GM12878 (cell line): ENCODE data around the gene RCOR2. TPM values are rescaled to one million over a fixed set of nuclear protein-coding genes. Genes with fewer than 3 reads are reported as not detected.
A peak's percentile ranks its signal among the peaks of the same experiment; 100 is the strongest.

ENCODE experiments used
- ATAC-seq: fragments of 200-7000 bp; cut with Tn5 transposase; 3 replicates; pipeline ENCODE4 v1.9.1; 2020; ENCODE audit warnings: mild to moderate bottlenecking, moderate library complexity
- BruUV-seq: library from RNA; stranded (reverse); fragments of 400-500 nt; replicated peaks from 2 replicates; lab custom pipeline; 2021; lab: Mats Ljungman, UMichigan
- CTCF ChIA-PET: fragments of 300-600 bp; sonication (Branson Sonifier 250); formaldehyde crosslinking; extraction: SDS; loops from one replicate; lab custom pipeline; 2021; ENCODE audit warnings: inconsistent platforms; lab: Yijun Ruan, JAX
- POLR2A ChIA-PET: fragments of 350-600 bp; formaldehyde crosslinking; extraction: SDS; loops from one replicate; lab custom pipeline; 2021; ENCODE audit warnings: inconsistent platforms; lab: Charles Lee
- RAD21 ChIA-PET: fragments of 300-600 bp; sonication (Branson Sonifier 250); formaldehyde crosslinking; loops from one replicate; lab custom pipeline; 2023; ENCODE audit warnings: antibody characterized with exemption; ENCODE audit not compliant: unreplicated experiment; lab: Charles Lee
- SMC1A ChIA-PET: fragments of 300-600 bp; sonication (Branson Sonifier 250); formaldehyde crosslinking; loops from one replicate; lab custom pipeline; 2023; ENCODE audit not compliant: unreplicated experiment, uncharacterized antibody; lab: Charles Lee
- DNase-seq: peaks from one replicate; pipeline ENCODE4 v3.0.0-alpha.2; 2011; ENCODE audit warnings: low read depth, low spot score
- FAIRE-seq: peaks from 3 replicates; lab custom pipeline; 2011; peaks lifted over from hg19 to GRCh38; lab: Jason Lieb, UNC
- H2AFZ ChIP-seq: 2 replicates; pipeline ENCODE4 v1.6.0; 2011; ENCODE audit warnings: low read depth, low read length, control low read depth; ENCODE audit not compliant: control insufficient read depth
- H3K27ac ChIP-seq: 2 replicates; pipeline ENCODE4 v1.5.1; 2011; ENCODE audit warnings: control low read depth; ENCODE audit not compliant: control insufficient read depth, insufficient read depth
- H3K27me3 ChIP-seq, 2 experiments: replicated peaks in 1 of 2; 2 replicates each; pipeline versions ENCODE4 v1.6.0 to v1.6.1; 2011; ENCODE audit warnings: low read length in 1 of 2; ENCODE audit not compliant: control insufficient read depth in 2 of 2, insufficient read depth in 2 of 2
- H3K36me3 ChIP-seq, 2 experiments: 2 replicates each; pipeline ENCODE4 v1.5.1; 2011; ENCODE audit warnings: low read length in 1 of 2; ENCODE audit not compliant: control insufficient read depth in 2 of 2, insufficient read depth in 2 of 2
- H3K4me1 ChIP-seq: 2 replicates; pipeline ENCODE4 v1.6.1; 2011; ENCODE audit warnings: mild to moderate bottlenecking, low read length, moderate library complexity, mixed read lengths; ENCODE audit not compliant: control insufficient read depth, insufficient read depth
- H3K4me2 ChIP-seq: 2 replicates; pipeline ENCODE4 v1.6.0; 2011; ENCODE audit warnings: control low read depth; ENCODE audit not compliant: control insufficient read depth, insufficient read depth
- H3K4me3 ChIP-seq: fragments of 200-600 bp; sonication (generic); 2 replicates; pipeline ENCODE4 v1.5.1; 2016
- H3K79me2 ChIP-seq: 2 replicates; pipeline ENCODE4 v1.6.0; 2011; ENCODE audit warnings: low read length; ENCODE audit not compliant: control insufficient read depth, insufficient read depth
- H3K9ac ChIP-seq: 2 replicates; pipeline ENCODE4 v1.8.0; 2011; ENCODE audit warnings: low read length, control low read depth, mixed read lengths; ENCODE audit not compliant: control insufficient read depth, insufficient read depth
- H3K9me3 ChIP-seq: replicated peaks from 3 replicates; pipeline ENCODE4 v1.5.1; 2011; ENCODE audit warnings: mild to moderate bottlenecking, low read length; ENCODE audit not compliant: control insufficient read depth, insufficient read depth
- H4K20me1 ChIP-seq: 2 replicates; pipeline ENCODE4 v1.6.0; 2011; ENCODE audit not compliant: control insufficient read depth, insufficient read depth
- CREM ChIP-seq: IDR thresholded peaks from 2 replicates; pipeline ENCODE4 v1.6.1; 2014; ENCODE audit warnings: antibody characterized with exemption, low read depth
- E2F4 ChIP-seq: IDR thresholded peaks from 2 replicates; pipeline ENCODE4 v1.6.1; 2012; ENCODE audit warnings: low read depth, low read length, improper control_type of control experiment
- HDAC6 ChIP-seq: fragments of 200-600 bp; sonication (generic); IDR thresholded peaks from one replicate; pipeline ENCODE4 v1.8.0; 2017; ENCODE audit warnings: antibody characterized with exemption; ENCODE audit not compliant: unreplicated experiment
- IKZF2 ChIP-seq, 2 experiments: fragments of 450-650 bp; IDR thresholded peaks; 2 replicates each; pipeline ENCODE4 v1.6.1; 2017; ENCODE audit warnings: mild to moderate bottlenecking in 2 of 2, moderate library complexity in 2 of 2
- IRF5 ChIP-seq: fragments of 450-650 bp; IDR thresholded peaks from 2 replicates; pipeline ENCODE4 v1.6.1; 2017; ENCODE audit warnings: borderline replicate concordance
- JUND ChIP-seq: IDR thresholded peaks from 2 replicates; pipeline ENCODE4 v1.6.1; 2012; ENCODE audit warnings: low read depth, mild to moderate bottlenecking, low read length, improper control_type of control experiment, moderate library complexity
- LARP7 ChIP-seq: fragments of 450-650 bp; IDR thresholded peaks from 2 replicates; pipeline ENCODE4 v1.6.1; 2017; ENCODE audit warnings: mild to moderate bottlenecking
- MEF2A ChIP-seq: IDR thresholded peaks from 2 replicates; pipeline ENCODE4 v1.6.1; 2011; ENCODE audit warnings: low read depth, mild to moderate bottlenecking, low read length, moderate library complexity; ENCODE audit not compliant: insufficient read depth
- MTA2 ChIP-seq: fragments of 450-650 bp; IDR thresholded peaks from 2 replicates; pipeline ENCODE4 v1.6.1; 2016; ENCODE audit warnings: low read depth, mild to moderate bottlenecking, moderate library complexity
- NFYA ChIP-seq: IDR thresholded peaks from 2 replicates; pipeline ENCODE4 v1.6.1; 2011; ENCODE audit warnings: low read depth, mild to moderate bottlenecking, low read length, improper control_type of control experiment, borderline replicate concordance
- NR2F1 ChIP-seq: fragments of 450-650 bp; conservative IDR thresholded peaks from 2 replicates; pipeline ENCODE4 v1.6.1; 2017; ENCODE audit warnings: mild to moderate bottlenecking
- SIN3A ChIP-seq: IDR thresholded peaks from 2 replicates; pipeline ENCODE4 v1.6.1; 2012; ENCODE audit warnings: low read depth, low read length, improper control_type of control experiment
- SPI1 ChIP-seq: IDR thresholded peaks from 2 replicates; pipeline ENCODE4 v1.6.1; 2011; ENCODE audit warnings: low read depth, mild to moderate bottlenecking, low read length, moderate library complexity, borderline replicate concordance; ENCODE audit not compliant: insufficient read depth
- ZBTB11 ChIP-seq: fragments of 450-650 bp; formaldehyde crosslinking; IDR thresholded peaks from 2 replicates; pipeline ENCODE4 v1.5.0; 2022; ENCODE audit warnings: mild to moderate bottlenecking, missing genetic modification characterization
- ZNF24 ChIP-seq: fragments of 450-650 bp; IDR thresholded peaks from 2 replicates; pipeline ENCODE4 v1.6.1; 2017; ENCODE audit warnings: antibody characterized with exemption, mild to moderate bottlenecking
- WGBS: methylation state at CpG from one replicate; pipeline ENCODE4 v1.1.6; 2016; ENCODE audit warnings: low lambda C conversion rate; ENCODE audit not compliant: insufficient replicate concordance, insufficient coverage; ENCODE audit errors: missing lambda C conversion rate; 5-methylcytosine and 5-hydroxymethylcytosine counted together
- in situ Hi-C: fragments of 300-500 bp; cut with MboI; formaldehyde crosslinking; loops from 9 replicates; pipeline ENCODE4 v1.14.3; 2018; ENCODE audit warnings: mixed read lengths
- intact Hi-C: fragments of 100-400 bp; cut with micrococcal nuclease; formaldehyde crosslinking; loops from one replicate; pipeline ENCODE4 v1.14.2; 2022; ENCODE audit not compliant: unreplicated experiment
- polyA plus RNA-seq, 11 experiments: library from polyadenylated mRNA; depleted of rRNA in 4 of 11; unstranded in 6 of 11; stranded (reverse) in 5 of 11; fragments of >200 nt; fragmentation: Nextera tagmentation in 4 of 11; fragmentation: Illumina TruSeq in 1 of 11; extraction: Ambion mirVana in 4 of 11; extraction: Trizol in 1 of 11; gene quantifications; 1 replicate in 1 of 11; 2 replicates in 10 of 11; pipeline versions ENCODE4 v1.2.1 to v1.2.3, GENCODE V29; 2011 to 2016; ENCODE audit warnings: inconsistent platforms in 2 of 11, missing spikeins in 2 of 11, low read depth in 1 of 11
- total RNA-seq, 4 experiments: library from RNA; depleted of rRNA in 3 of 4; stranded (reverse); fragments of >200 nt in 3 of 4; fragmentation: Illumina TruSeq in 1 of 4; extraction: Trizol in 1 of 4; gene quantifications; 2 replicates each; pipeline versions ENCODE4 v1.2.1 to v1.2.3, GENCODE V29; 2013 to 2021

Gene RCOR2
- total and polyA plus RNA-seq, 10 of the 15 experiments (the other 5 are each of a cell fraction or from before 2014, with no cell fraction given) = 0.06 to 0.32 (median 0.17) TPM; not detected in 5

GRCh38 chr11:63871962-63872799, 44.8 kb downstream of the RCOR2 start:
- Histone ChIP-seq H3K36me3 (peaks cover 8 to 13% of the 10 kb centered on the region in 2 experiments), H3K4me2 (peak overlapping the region; percentile 6; the same call in 1 of the 2 replicates), H3K9ac (no peak overlapping the region), H3K4me3 (no peak overlapping the region), H2AFZ (no peak overlapping the region), H3K27me3 (no peaks in the 10 kb centered on the region), H3K27ac (no peak overlapping the region), H3K9me3 (no peaks in the 10 kb centered on the region), H3K4me1 (peaks cover 36% of the 10 kb centered on the region), H3K79me2 (peaks cover 64% of the 10 kb centered on the region), H4K20me1 (peaks cover 4% of the 10 kb centered on the region)
- intact Hi-C loops = loop anchor here (1.0 kb wide), 1 partner anchor 32 kb away; no protein-coding TSS in a partner anchor
- ChIA-PET POLR2A (interaction anchor here (1.0 to 1.4 kb wide), 2 partner anchors 16 to 35 kb away, joined by 3 to 4 read pairs; no protein-coding TSS in a partner anchor), RAD21 (interaction anchor here (0.9 to 3.5 kb wide), 6 partner anchors 16 to 73 kb away, joined by 3 to 52 read pairs (median 8); partner anchors contain the start of genes MARK2 and RCOR2), SMC1A (interaction anchor here (0.7 to 2.6 kb wide), 9 partner anchors 10 to 73 kb away, joined by 3 to 49 read pairs (median 5); partner anchors contain the start of gene MARK2), CTCF (interaction anchor here (0.6 to 2.8 kb wide), 13 partner anchors 11 to 279 kb away, joined by 3 to 60 read pairs (median 4); partner anchors contain the start of genes MARK2, RCOR2 and ZFTA)
- no TSS peak for BruUV-seq
- FAIRE-seq (peak; percentile 68), ATAC-seq (peak; percentile 99), DNase-seq (peak; percentile 77)
- WGBS = 66% methylated on average over 11 of the region's 11 CpGs
- in situ Hi-C loops = no loop called here
- TF ChIP-seq SPI1 (0 out of 2 replicates have a peak, but pooled peaks have one; percentile 33), SIN3A (0 out of 2 replicates have a peak, but pooled peaks have one; percentile 57), MTA2 (no peak), ZBTB11 (CRISPR knock-in tag) (no peak), MEF2A (no peak), NFYA (no peak), JUND (no peak), LARP7 (no peak), NR2F1 (no peak), IRF5 (no peak), CREM (no peak), ZNF24 (no peak), E2F4 (no peak), IKZF2 (IDR thresholded peaks at IDR 0.05) (peak; percentile 68 to 73; a peak in 3 of 4 replicates), HDAC6 (no peak)
